Thoracic aorta (tissue), 2 donors: Measurements from ENCODE around the gene CFAP47. TPM values are rescaled to one million over a fixed set of nuclear protein-coding genes. Genes with fewer than 3 reads are reported as not detected.

Source experiments
- ATAC-seq: fragments of 150-250 bp; one replicate; pipeline ENCODE4 v1.8.0; 2017; ENCODE audit warnings: low read depth; ENCODE audit not compliant: insufficient number of reproducible peaks, low FRiP score
- DNase-seq: peaks from one replicate; pipeline ENCODE4 v3.0.0-alpha.2; 2020; ENCODE audit warnings: low spot score
- H3K27ac ChIP-seq, 2 donors: fragments of 200-600 bp; sonication (generic); 1 replicate in 1 of 2; 2 replicates in 1 of 2; pipeline ENCODE4 v1.5.1; 2016; ENCODE audit warnings: mild to moderate bottlenecking in 2 of 2, moderate library complexity in 2 of 2
- H3K27me3 ChIP-seq: fragments of 200-600 bp; sonication (generic); replicated peaks from 2 replicates; pipeline ENCODE4 v1.6.0; 2016; ENCODE audit warnings: mild to moderate bottlenecking; ENCODE audit not compliant: insufficient read depth
- H3K36me3 ChIP-seq: fragments of 200-600 bp; sonication (generic); one replicate; pipeline ENCODE4 v1.5.1; 2016
- H3K4me1 ChIP-seq, 2 donors: fragments of 200-600 bp; sonication (generic); 1 replicate in 1 of 2; 2 replicates in 1 of 2; pipeline versions ENCODE4 v1.5.1 to v1.6.0; 2016; ENCODE audit warnings: low read depth in 2 of 2, mild to moderate bottlenecking in 1 of 2; ENCODE audit not compliant: control insufficient read depth in 1 of 2
- H3K4me3 ChIP-seq: fragments of 200-600 bp; sonication (generic); 2 replicates; pipeline ENCODE4 v1.5.1; 2016; ENCODE audit warnings: mild to moderate bottlenecking
- H3K9me3 ChIP-seq: fragments of 200-600 bp; sonication (generic); 2 replicates; pipeline ENCODE4 v1.5.1; 2016
- CTCF ChIP-seq: fragments of 200-600 bp; sonication (generic); IDR thresholded peaks from one replicate; pipeline ENCODE4 v1.5.1; 2019; ENCODE audit warnings: antibody characterized with exemption
- total RNA-seq, 2 donors: library from RNA; depleted of rRNA; stranded (reverse); fragments of >200 nt; gene quantifications; one replicate each; pipeline versions ENCODE4 v1.1.0 to v1.2.3, GENCODE V29; 2016

CFAP47 gene
- total RNA-seq, 2 donors from 2014 or later = not detected

- H3K4me1 ChIP-seq = no peaks in the 10 kb centered on the region
- H3K36me3 ChIP-seq = no peaks in the 10 kb centered on the region
- H3K27ac ChIP-seq = no peak overlapping the region
- H3K27me3 ChIP-seq = no peaks in the 10 kb centered on the region
- DNase-seq (no peak), ATAC-seq (no peak)
- no peaks in the 10 kb centered on the region for H3K9me3 ChIP-seq
- no peak for TF ChIP-seq CTCF
- no peak overlapping the region for H3K4me3 ChIP-seq
Observed at GRCh38 chrX:36388901-36389300, 469.4 kb downstream of the CFAP47 start.

- TF ChIP-seq CTCF = no peak
- Histone ChIP-seq H3K9me3 (no peaks in the 10 kb centered on the region), H3K4me1 (no peaks in the 10 kb centered on the region), H3K36me3 (no peaks in the 10 kb centered on the region), H3K27ac (no peak overlapping the region), H3K27me3 (no peaks in the 10 kb centered on the region), H3K4me3 (no peak overlapping the region)
- no peak for ATAC-seq
- DNase-seq = no peak
Observed at GRCh38 chrX:36401774-36402173, 482.2 kb downstream of the CFAP47 start.

- Histone ChIP-seq H3K27ac (no peak overlapping the region), H3K4me1 (no peaks in the 10 kb centered on the region), H3K9me3 (no peaks in the 10 kb centered on the region), H3K27me3 (no peaks in the 10 kb centered on the region), H3K36me3 (no peaks in the 10 kb centered on the region), H3K4me3 (no peak overlapping the region)
- no peak for TF ChIP-seq CTCF
- DNase-seq = no peak
- no peak for ATAC-seq
Observed at GRCh38 chrX:36407836-36408235, 488.3 kb downstream of the CFAP47 start.

GRCh38 chrX:36414056-36414455, 494.5 kb downstream of the CFAP47 start:
- Histone ChIP-seq H3K4me1 (no peaks in the 10 kb centered on the region), H3K36me3 (no peaks in the 10 kb centered on the region), H3K4me3 (no peak overlapping the region), H3K9me3 (no peaks in the 10 kb centered on the region), H3K27ac (no peak overlapping the region), H3K27me3 (no peaks in the 10 kb centered on the region)
- ATAC-seq = no peak
- DNase-seq = no peak
- no peak for TF ChIP-seq CTCF

GRCh38 chrX:36422368-36422767, 502.8 kb downstream of the CFAP47 start:
- Histone ChIP-seq H3K36me3 (no peaks in the 10 kb centered on the region), H3K27ac (no peak overlapping the region), H3K9me3 (no peaks in the 10 kb centered on the region), H3K4me1 (no peaks in the 10 kb centered on the region), H3K4me3 (no peak overlapping the region), H3K27me3 (no peaks in the 10 kb centered on the region)
- TF ChIP-seq CTCF = no peak
- DNase-seq = no peak
- no peak for ATAC-seq
